Thyroid gland (tissue), 4 donors: Measurements from ENCODE around the gene SLC5A8.

Source experiments
- CTCF ChIP-seq, 6 experiments: fragments of 200-600 bp in 3 of 6; fragments of 450-650 bp in 3 of 6; sonication (generic) in 3 of 6; IDR thresholded peaks; one replicate each; pipeline ENCODE4 v1.5.1; 2016 to 2019; ENCODE audit warnings: antibody characterized with exemption in 6 of 6, mild to moderate bottlenecking in 2 of 6, inconsistent platforms in 1 of 6, moderate library complexity in 1 of 6
- POLR2A ChIP-seq, 2 donors: fragments of 450-650 bp; IDR thresholded peaks; one replicate each; pipeline ENCODE4 v1.6.1; 2017; ENCODE audit warnings: antibody characterized with exemption in 2 of 2, mild to moderate bottlenecking in 2 of 2, moderate library complexity in 1 of 2

- TF ChIP-seq POLR2A (IDR thresholded peaks at IDR 0.05) (no peak), CTCF (IDR thresholded peaks at IDR 0.05) (no peak)
Observed at GRCh38 chr12:101174541-101174940, 35.5 kb downstream of the SLC5A8 start.
